Left lung (tissue), 10 donors: ENCODE results near the gene OPRL1. TPM values are rescaled to one million over a fixed set of nuclear protein-coding genes. Genes with fewer than 3 reads are reported as not detected.
"Not testable (repeated sequence)": the region's sequence is repeated elsewhere in the genome, so short reads cannot be mapped to it uniquely, and the experiment has no call there.

Source experiments
- ATAC-seq: fragments of 200-7000 bp; cut with Tn5 transposase; one replicate; pipeline ENCODE4 v1.9.1; 2020; ENCODE audit warnings: moderate library complexity
- DNase-seq, 4 donors: peaks; one replicate each; pipeline ENCODE4 v3.0.0-alpha.2; 2013 to 2020
- H3K27ac ChIP-seq, 2 donors: fragments of 200-600 bp; sonication (generic) in 1 of 2; one replicate each; pipeline versions ENCODE4 v1.5.0 to v1.8.0; 2020 to 2021
- H3K27me3 ChIP-seq, 2 donors: fragments of 200-600 bp; sonication (generic) in 1 of 2; one replicate each; pipeline versions ENCODE4 v1.5.0 to v1.8.0; 2020 to 2021
- H3K36me3 ChIP-seq, 2 donors: fragments of 200-600 bp; sonication (generic) in 1 of 2; one replicate each; pipeline versions ENCODE4 v1.5.0 to v1.8.0; 2020 to 2021
- H3K4me1 ChIP-seq, 2 donors: fragments of 200-600 bp; one replicate each; pipeline ENCODE4 v1.8.0; 2021
- H3K4me3 ChIP-seq, 2 donors: fragments of 200-600 bp; sonication (generic) in 1 of 2; one replicate each; pipeline versions ENCODE4 v1.5.0 to v1.8.0; 2020 to 2021; ENCODE audit warnings: mild to moderate bottlenecking in 1 of 2
- H3K9me3 ChIP-seq, 2 donors: fragments of 200-600 bp; sonication (generic) in 1 of 2; one replicate each; pipeline versions ENCODE4 v1.5.0 to v1.8.0; 2020 to 2021
- CTCF ChIP-seq, 2 donors: fragments of 200-600 bp; sonication (generic) in 1 of 2; IDR thresholded peaks; one replicate each; pipeline versions ENCODE4 v1.5.0 to v1.8.0; 2021; ENCODE audit warnings: antibody characterized with exemption in 2 of 2
- intact Hi-C, 2 donors: fragments of 100-400 bp; cut with DNase I; formaldehyde crosslinking; loops; one replicate each; pipeline versions ENCODE4 v1.11.2 to v1.14.2; 2022
- polyA plus RNA-seq, 6 donors: library from polyadenylated mRNA; unstranded; fragments of 120-200 nt; gene quantifications; one replicate each; pipeline ENCODE4 v1.2.1, GENCODE V29; 2013; ENCODE audit not compliant: insufficient read length in 6 of 6
- total RNA-seq, 2 donors: library from RNA; stranded (reverse); fragmentation: NEBNext Ultra II Directional; extraction: Animal tissue kit (Norgen Biotek cat#: 25700); gene quantifications; one replicate each; pipeline ENCODE4 v1.2.1, GENCODE V29; 2021
- donor health status: DM: no; HTN: yes; CAD: no.
- donor health status: DM: no; HTN: no; CAD: no.

Gene OPRL1
- total and polyA plus RNA-seq, 8 donors = 1.8 to 2.5 (median 2.2) TPM

DNA sequence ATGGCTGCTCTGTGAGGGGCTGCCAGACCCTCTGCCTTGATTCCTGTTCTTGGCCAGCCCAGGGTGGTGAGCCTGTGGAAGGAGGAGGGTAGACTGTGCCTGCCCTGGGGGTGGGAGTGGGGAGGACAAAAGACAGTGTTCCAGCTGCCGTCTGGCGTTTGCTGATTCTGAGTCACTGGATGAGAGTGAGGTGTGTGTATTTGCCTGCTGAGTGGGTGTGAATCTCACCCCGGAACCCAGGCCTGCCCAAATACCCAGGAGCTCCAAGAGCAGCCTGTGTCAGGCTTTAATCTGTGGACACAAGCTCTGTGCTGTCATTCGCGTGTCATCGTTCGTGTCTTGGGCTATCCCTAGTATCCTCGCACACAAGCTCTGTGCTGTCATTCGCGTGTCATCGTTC lies 6.9 kb downstream of the OPRL1 start:
- Histone ChIP-seq H3K4me3 (no peak overlapping the region), H3K27me3 (peaks cover 21 to 41% of the 10 kb centered on the region in 2 donors), H3K9me3 (peaks cover 0 to 6% of the 10 kb centered on the region in 2 donors), H3K27ac (no peak overlapping the region), H3K4me1 (peaks cover 8 to 27% of the 10 kb centered on the region in 2 donors), H3K36me3 (no peaks in the 10 kb centered on the region)
- intact Hi-C loops = no loop called here
- DNase-seq = peak in 1 of 4 donors; percentile 13
- no peak for TF ChIP-seq CTCF (IDR thresholded peaks at IDR 0.05)
- ATAC-seq = no peak

DNA sequence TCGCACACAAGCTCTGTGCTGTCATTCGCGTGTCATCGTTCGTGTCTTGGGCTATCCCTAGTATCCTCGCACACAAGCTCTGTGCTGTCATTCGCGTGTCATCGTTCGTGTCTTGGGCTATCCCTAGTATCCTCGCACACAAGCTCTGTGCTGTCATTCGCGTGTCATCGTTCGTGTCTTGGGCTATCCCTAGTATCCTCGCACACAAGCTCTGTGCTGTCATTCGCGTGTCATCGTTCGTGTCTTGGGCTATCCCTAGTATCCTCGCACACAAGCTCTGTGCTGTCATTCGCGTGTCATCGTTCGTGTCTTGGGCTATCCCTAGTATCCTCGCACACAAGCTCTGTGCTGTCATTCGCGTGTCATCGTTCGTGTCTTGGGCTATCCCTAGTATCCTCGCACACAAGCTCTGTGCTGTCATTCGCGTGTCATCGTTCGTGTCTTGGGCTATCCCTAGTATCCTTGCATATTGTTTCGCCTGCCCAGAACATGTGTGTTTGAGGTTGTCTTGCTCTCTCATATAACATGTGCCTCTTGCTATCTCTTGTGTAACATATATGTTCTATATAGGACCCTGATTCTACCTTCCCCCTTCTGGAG lies 7.4 kb downstream of the OPRL1 start:
- DNase-seq, H3K36me3 ChIP-seq, H3K9me3 ChIP-seq, ATAC-seq, H3K4me3 ChIP-seq, intact Hi-C loops, H3K27ac ChIP-seq: not testable (repeated sequence)
- Histone ChIP-seq H3K27me3 (peaks cover 21 to 43% of the 10 kb centered on the region in 2 donors), H3K4me1 (peaks cover 8 to 22% of the 10 kb centered on the region in 2 donors)

- intact Hi-C loops, H3K27ac ChIP-seq, ATAC-seq: not testable (repeated sequence)
These were observed 8.7 kb downstream of the OPRL1 start for GRCh38 chr20:64088586-64088985.

DNA sequence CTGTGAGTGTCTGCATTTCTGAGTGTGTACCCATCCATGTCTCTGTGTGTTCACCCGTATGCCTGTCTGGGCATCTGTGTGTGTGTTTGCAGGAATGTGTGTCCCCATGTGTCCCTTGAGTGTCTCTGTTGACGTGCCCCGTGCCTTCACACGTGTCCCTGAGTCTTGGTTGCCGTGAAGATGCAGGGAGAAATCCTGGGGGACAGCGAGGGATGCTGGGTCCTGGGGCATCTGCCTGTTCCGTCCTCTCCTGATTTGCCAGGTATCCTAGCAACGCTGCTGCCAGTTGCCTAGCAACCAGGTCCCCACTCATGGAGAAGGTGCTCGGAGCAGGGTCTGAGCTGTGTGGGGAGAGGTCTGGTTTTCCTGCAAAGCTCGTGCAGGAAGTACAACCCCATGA lies 10.3 kb downstream of the OPRL1 start:
- ATAC-seq (no peak), DNase-seq (peak in 1 of 4 donors; percentile 26)
- Histone ChIP-seq H3K4me3 (no peak overlapping the region), H3K36me3 (no peaks in the 10 kb centered on the region), H3K4me1 (no peaks in the 10 kb centered on the region), H3K27ac (no peak overlapping the region), H3K27me3 (peaks cover 7 to 24% of the 10 kb centered on the region in 2 donors), H3K9me3 (peaks cover 0 to 6% of the 10 kb centered on the region in 2 donors)
- no peak for TF ChIP-seq CTCF (IDR thresholded peaks at IDR 0.05)
- intact Hi-C loops = no loop called here

More at GRCh38 chr20:64088586-64088985, 8.7 kb downstream of the OPRL1 start:
- Histone ChIP-seq H3K4me1 (peaks cover 5 to 11% of the 10 kb centered on the region in 2 donors), H3K27me3 (peaks cover 21 to 40% of the 10 kb centered on the region in 2 donors)
- H3K36me3 ChIP-seq, DNase-seq, H3K4me3 ChIP-seq, H3K9me3 ChIP-seq: not testable (repeated sequence)

DNA sequence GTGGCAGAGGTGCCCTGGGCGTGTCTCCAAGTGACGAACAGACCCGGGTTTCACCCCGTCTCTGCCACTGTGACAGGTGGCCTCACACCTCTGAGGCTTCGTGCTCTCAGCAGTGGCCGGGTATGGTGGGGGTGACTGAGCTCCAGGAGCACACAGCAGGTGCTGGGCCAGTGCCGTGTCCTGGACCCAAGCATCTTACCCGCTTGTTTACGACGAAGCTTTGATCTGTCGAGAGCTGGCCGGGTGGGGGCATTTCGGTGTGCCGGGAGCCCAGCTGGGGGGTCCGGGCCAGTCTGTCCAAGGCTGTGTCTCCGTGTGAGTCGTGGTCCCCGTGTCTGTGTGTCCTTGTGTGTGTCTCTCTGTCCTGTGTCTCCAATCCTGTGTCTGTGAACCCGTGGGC lies 11.5 kb downstream of the OPRL1 start:
- Histone ChIP-seq H3K27me3 (peaks cover 0 to 22% of the 10 kb centered on the region in 2 donors), H3K36me3 (no peaks in the 10 kb centered on the region), H3K4me1 (no peaks in the 10 kb centered on the region), H3K4me3 (no peak overlapping the region), H3K27ac (no peak overlapping the region), H3K9me3 (peaks cover 0 to 6% of the 10 kb centered on the region in 2 donors)
- no peak for TF ChIP-seq CTCF (IDR thresholded peaks at IDR 0.05)
- no peak for DNase-seq
- intact Hi-C loops = no loop called here
- no peak for ATAC-seq

- Histone ChIP-seq H3K36me3 (no peaks in the 10 kb centered on the region), H3K27me3 (peaks cover 0 to 18% of the 10 kb centered on the region in 2 donors), H3K4me3 (no peak overlapping the region), H3K27ac (no peak overlapping the region), H3K9me3 (peaks cover 0 to 4% of the 10 kb centered on the region in 2 donors), H3K4me1 (no peaks in the 10 kb centered on the region)
- ATAC-seq (no peak), DNase-seq (no peak)
- no peak for TF ChIP-seq CTCF (IDR thresholded peaks at IDR 0.05)
- intact Hi-C loops = no loop called here
These were observed 11.9 kb downstream of the OPRL1 start for GRCh38 chr20:64091770-64092169.
